Loucy (cell line): Measurements from ENCODE around the gene MEIS1.

ENCODE experiments used
- CTCF ChIP-seq: fragments of 200-600 bp; sonication (generic); conservative IDR thresholded peaks from 2 replicates; pipeline ENCODE4 v1.5.1; 2014; ENCODE audit warnings: mild to moderate bottlenecking, antibody characterized with exemption, low read length
- EZH2phosphoT487 ChIP-seq: fragments of 200-600 bp; IDR thresholded peaks from 2 replicates; pipeline ENCODE4 v1.6.1; 2018; ENCODE audit warnings: antibody characterized with exemption, mild to moderate bottlenecking, moderate library complexity, borderline replicate concordance

- TF ChIP-seq CTCF (no peak), EZH2phosphoT487 (no peak)
Observed at GRCh38 chr2:66478299-66478698, 43.4 kb downstream of the MEIS1 start.
